HG03432 (cell line): ENCODE measurements around the gene TMEM234.

Experiments
- ATAC-seq: cut with Tn5 transposase; IDR thresholded peaks from one replicate; pipeline ENCODE4 v1.9.1; 2021; ENCODE audit warnings: mild to moderate bottlenecking, moderate library complexity; ENCODE audit not compliant: unreplicated experiment

The TMEM234 gene

DNA sequence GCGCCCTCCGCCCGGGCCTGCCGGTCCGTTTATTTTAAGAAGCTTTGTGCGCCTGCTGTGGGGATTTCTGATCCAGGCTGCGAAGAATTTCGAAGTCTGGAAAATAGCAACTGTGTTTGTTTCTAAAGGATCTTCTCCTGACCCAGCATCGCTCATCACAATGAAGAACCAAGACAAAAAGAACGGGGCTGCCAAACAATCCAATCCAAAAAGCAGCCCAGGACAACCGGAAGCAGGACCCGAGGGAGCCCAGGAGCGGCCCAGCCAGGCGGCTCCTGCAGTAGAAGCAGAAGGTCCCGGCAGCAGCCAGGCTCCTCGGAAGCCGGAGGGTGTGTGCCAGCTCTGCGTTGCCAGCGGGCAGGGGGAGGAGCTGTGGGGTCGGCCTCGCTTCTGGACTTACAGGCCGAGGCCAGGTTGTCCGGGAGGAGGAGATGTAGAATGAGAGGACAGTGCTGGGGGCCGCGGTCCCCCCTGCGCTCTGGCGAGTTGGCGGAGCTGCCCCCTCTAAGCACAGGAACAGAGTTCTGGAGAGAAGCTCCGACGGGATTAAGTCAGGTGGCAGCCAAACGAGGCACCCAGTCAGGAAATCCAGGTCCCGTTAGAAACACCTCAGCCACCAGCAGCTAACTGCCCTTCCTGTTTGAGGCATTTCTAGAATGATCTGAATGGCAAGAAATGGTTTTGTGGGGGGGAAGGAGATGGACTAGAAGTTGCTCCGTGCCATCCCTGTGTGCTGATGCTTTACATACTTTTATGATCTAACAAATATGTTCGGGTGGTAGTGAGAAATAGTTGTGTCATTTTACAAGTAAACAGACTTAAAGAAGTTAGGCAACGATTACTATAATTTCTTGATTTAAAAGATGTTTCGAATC lies 41.7 kb downstream of the TMEM234 start:
- ATAC-seq: no peak

DNA sequence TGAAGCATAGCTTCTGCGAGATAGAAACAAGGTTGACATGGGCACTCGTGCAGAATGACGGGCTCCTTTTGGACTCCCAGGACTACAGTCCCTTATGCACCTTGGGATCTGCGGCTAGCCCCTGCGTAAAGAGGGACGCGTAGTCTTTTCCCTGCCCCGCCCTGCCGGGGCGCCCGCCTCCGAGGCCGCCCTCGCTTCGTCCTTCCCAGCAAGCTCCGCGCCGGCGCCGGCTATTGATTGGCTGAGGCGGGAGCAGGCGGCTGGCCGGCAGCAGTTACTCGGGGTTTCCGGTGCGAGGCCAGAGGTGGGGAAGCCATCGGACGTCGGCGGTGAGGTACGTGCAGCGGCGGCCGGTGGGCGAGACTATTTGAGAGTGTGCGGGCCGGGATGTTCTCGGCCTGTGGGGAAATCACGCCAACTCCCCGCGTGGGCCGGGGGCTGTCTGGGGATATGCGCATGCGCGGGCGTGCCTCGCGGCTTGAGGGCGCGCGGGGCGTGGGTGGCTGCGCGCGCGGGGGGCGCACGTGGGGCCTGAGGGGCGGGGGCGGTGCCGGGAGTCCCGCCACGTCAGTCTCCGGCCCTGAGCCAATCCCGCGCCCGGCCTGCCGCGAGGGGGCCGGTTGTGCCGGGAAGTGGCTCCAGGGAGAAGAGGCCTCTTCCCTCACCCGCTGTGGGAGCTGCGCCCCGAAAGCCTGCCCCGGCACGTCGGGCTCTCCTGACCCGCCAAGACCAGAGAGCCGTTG lies 42.5 kb downstream of the TMEM234 start, which contains the start of gene TXLNA:
TSS of gene TXLNA (plus strand) at position 233 of the 743 bp plus-strand sequence. CDS start 671 bp downstream, outside the sequence.
- ATAC-seq: peak; percentile 87

DNA sequence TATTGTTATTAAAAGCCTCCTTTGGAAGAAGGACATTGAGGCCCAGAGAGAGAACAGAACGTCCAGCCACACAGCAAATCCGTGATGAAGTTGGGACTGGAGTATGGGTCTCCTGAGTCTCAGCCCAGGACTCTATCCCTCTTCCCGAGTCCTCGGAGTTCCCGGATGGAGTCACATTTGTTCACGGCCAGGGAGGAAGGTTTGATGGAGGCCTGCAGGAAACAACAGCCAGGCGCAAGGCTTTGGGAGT lies 43.0 kb downstream of the TMEM234 start:
- ATAC-seq: no peak

DNA sequence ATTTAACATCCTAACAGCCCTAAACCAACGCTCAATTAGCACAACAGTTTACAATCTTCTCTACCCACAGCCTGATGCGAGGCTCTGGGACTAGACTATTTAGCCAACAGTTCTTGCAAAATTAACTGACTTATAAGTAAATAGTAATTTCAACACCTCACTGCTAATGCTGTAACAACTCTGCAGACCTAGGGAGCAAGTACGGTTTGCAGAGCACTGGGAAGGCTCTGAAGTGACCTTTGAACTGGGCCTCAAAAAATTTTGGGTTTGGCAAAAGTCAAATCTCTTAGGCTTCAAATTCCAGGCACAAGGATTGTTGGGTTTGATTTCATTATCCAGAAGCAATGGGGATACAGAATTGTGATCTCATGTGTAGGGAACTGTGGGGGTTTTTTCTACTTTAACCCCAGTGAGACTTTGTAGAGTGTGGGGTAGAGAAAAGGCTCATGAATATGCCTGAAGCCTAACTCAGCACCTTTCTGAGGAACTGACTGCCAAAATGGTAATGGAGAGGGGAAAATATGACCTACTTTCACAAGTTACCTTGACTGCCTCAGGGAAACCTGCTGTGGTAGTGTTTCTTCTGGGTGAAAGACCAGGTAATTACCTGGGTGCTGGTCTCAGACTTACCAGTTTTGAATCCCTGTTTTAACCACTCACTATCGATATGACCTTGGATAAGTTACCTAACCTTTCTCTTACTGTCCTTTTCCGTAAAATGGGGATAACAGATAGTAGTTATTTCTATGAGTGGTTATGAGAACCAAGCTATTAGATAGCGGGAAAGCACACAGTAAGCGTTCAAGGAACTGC lies 43.6 kb downstream of the TMEM234 start:
- no peak for ATAC-seq

DNA sequence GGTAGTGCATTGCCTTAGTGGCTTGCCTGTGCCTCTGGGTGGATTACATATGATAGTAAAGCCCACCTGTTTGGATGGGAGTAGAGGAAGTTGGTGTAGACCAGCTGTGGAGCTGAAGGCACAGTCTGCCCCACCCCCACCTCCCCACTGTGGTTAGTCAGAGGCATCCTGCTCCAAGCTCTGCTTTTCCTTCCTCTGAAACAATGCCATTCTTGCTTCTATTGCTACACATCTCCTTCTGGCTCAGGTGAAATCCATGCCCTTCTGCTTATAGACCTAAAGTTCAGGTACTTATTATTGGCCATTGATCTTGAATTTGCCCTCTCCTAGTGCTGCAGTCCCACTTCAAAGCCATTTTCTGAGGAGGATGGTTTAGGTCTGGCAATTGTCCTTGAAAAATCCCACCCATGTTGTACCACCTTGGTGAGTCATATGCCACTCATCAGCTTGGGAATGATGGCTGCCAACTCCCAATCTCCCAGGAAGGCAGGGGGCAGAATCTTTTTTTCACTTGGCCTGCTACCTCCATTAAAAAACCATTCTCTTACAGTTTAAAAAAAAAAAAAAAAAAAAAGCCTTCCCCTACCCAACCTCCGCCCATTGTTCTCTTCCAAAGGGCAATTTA lies 49.4 kb downstream of the TMEM234 start:
- no peak for ATAC-seq

DNA sequence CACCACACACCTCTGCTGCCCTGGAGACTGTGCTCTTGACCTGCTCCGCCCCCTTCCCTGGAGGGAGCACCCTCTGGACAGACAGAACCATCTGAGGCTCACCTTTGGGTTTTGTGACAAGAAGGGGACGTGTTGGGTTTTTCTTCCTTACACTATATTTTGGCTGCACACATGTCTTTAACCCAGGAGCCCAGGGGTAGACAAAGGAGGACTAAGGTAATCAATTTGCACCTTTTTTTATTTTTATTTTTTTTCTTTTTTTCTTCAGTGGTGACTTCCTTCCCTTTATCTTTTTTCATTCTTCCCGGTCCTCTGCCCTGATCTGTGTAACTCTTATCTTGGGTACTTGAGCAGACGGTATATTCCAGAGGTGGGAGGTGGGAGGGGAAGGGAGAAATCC lies 51.2 kb downstream of the TMEM234 start:
- no peak for ATAC-seq
